ENCODE results near the gene CMBL. TPM values are rescaled to one million over a fixed set of nuclear protein-coding genes. Genes with fewer than 3 reads are reported as not detected.

Gene CMBL
- total RNA-seq, result 4.2 and 8.2 TPM in 2 replicates

- peak within 1 kb of the TSS; percentile 68 for H3K4me3 ChIP-seq (ENCODE audit: low read depth, low read length)
- TF ChIP-seq CTCF (IDR thresholded peaks at IDR 0.05; ENCODE audit: insufficient read depth, low read depth, low read length), result no peak
- DNase-seq (ENCODE audit: low read depth), result peak; percentile 50
These were observed at the start of gene CMBL for GRCh38 chr5:10307206-10308148. Gene CMBL, minus strand, starts transcription at chr5:10307902. Its CDS starts 17,140 bp downstream, at chr5:10290762.

- TF ChIP-seq CTCF (IDR thresholded peaks at IDR 0.05; ENCODE audit: insufficient read depth, low read depth, low read length), result no peak
- peak; percentile 55 for DNase-seq (ENCODE audit: low read depth)
- peak overlapping the region; percentile 87 for H3K4me3 ChIP-seq (ENCODE audit: low read depth, low read length)
These were observed 47.6 kb upstream of the CMBL start for GRCh38 chr5:10355071-10355889.

GRCh38 chr5:10354048-10354872 lies 46.6 kb upstream of the CMBL start:
- peak; percentile 64 for DNase-seq (ENCODE audit: low read depth)
- TF ChIP-seq CTCF (IDR thresholded peaks at IDR 0.05; ENCODE audit: insufficient read depth, low read depth, low read length), result no peak
- peak overlapping the region; percentile 87 for H3K4me3 ChIP-seq (ENCODE audit: low read depth, low read length)

GRCh38 chr5:10353241-10354047 lies 45.7 kb upstream of the CMBL start, which contains the start of gene MARCHF6:
Gene MARCHF6, plus strand, starts transcription at chr5:10353695. Its CDS starts 204 bp downstream, at chr5:10353899.
- peak within 1 kb of the TSS; percentile 87 for H3K4me3 ChIP-seq (ENCODE audit: low read depth, low read length)
- no peak for TF ChIP-seq CTCF (IDR thresholded peaks at IDR 0.05; ENCODE audit: insufficient read depth, low read depth, low read length)
- DNase-seq (ENCODE audit: low read depth), result peak; percentile 91

DNA sequence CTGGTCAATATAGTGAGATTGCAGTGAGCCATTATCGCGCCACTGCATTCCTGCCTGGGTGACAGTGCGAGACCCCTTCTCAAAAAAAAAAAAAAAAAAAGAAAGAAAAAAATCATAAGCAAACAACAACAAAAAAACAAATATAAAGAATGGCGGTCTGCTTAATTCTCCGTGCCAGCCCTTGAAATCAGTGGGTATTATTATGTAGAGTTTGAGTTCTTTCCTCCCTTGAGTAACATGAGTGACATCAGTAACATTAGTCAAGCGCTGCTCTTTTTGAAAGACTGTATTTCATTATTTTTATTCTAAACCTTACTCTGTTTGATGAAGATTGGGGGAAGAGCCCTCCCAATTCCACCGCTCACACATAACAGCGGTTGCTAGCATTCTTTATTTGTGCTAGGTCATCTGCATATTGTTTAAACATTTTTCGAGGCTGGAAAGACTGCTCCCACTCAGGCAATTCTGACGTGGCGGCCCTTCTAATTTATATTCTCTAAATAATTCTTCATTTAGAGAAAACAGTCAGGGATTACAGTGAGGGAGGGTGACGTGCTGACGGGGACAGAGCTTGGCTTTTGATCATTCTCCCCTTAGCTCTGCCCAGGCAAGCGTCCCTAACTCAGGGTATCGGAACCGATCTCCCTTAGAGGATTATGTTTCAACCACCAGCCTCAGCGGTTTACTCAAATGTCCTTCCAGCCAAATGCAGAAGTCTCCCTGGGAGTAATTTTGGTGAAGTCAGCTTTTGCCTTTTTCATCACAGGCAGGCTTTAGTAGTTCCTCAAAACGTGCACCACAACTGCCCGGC lies 44.9 kb upstream of the CMBL start:
- TF ChIP-seq CTCF (IDR thresholded peaks at IDR 0.05; ENCODE audit: insufficient read depth, low read depth, low read length), result no peak
- peak overlapping the region; percentile 87 for H3K4me3 ChIP-seq (ENCODE audit: low read depth, low read length)
- peak; percentile 54 for DNase-seq (ENCODE audit: low read depth)
